Measurements from ENCODE around the gene CLEC6A.
"Not testable (repeated sequence)": the region's sequence is repeated elsewhere in the genome, so short reads cannot be mapped to it uniquely, and the experiment has no call there.

GRCh38 chr12:8444536-8445278 is 11.1 kb upstream of the CLEC6A start:
- not testable (repeated sequence) for TF ChIP-seq CTCF (IDR thresholded peaks at IDR 0.05; ENCODE audit: low read depth, low read length); EZH2phosphoT487 (IDR thresholded peaks at IDR 0.05; ENCODE audit: low read depth)

Measured in OCI-LY3 (cell line).